B cell (primary cell): ENCODE data around the gene HACD4. TPM values are rescaled to one million over a fixed set of nuclear protein-coding genes. Genes with fewer than 3 reads are reported as not detected.

Experiments used
- ATAC-seq: fragments of 200-7000 bp; cut with Tn5 transposase; one replicate; pipeline ENCODE4 v1.10.0; 2021; ENCODE audit warnings: low read depth, mild to moderate bottlenecking, moderate number of reproducible peaks, moderate library complexity
- CTCF ChIA-PET: fragments of 350-600 bp; sonication (Branson Sonifier 250); formaldehyde crosslinking; loops from one replicate; lab custom pipeline; 2021; ENCODE audit warnings: antibody characterized with exemption, inconsistent platforms; lab: Charles Lee
- POLR2A ChIA-PET: fragments of 350-600 bp; sonication (Branson Sonifier 250); formaldehyde crosslinking; loops from one replicate; lab custom pipeline; 2021; ENCODE audit warnings: antibody characterized with exemption; lab: Charles Lee
- DNase-seq: peaks from one replicate; pipeline ENCODE4 v3.0.0; 2013
- H2AFZ ChIP-seq: 2 replicates; pipeline ENCODE4 v1.6.1; 2012; ENCODE audit warnings: mild to moderate bottlenecking, low read depth, low read length; ENCODE audit not compliant: insufficient read depth, poor library complexity, severe bottlenecking
- H3K27ac ChIP-seq, 2 donors: 1 replicate in 1 of 2; 2 replicates in 1 of 2; pipeline ENCODE4 v1.5.1; 2012 to 2013; ENCODE audit warnings: low read length in 2 of 2, mild to moderate bottlenecking in 2 of 2, moderate library complexity in 1 of 2
- H3K27me3 ChIP-seq, 4 experiments: fragments of 200-600 bp in 1 of 4; sonication (generic) in 1 of 4; replicated peaks in 1 of 4; 1 replicate in 2 of 4; 2 replicates in 2 of 4; pipeline versions ENCODE4 v1.6.1 to v1.7.0; 2013 to 2016; ENCODE audit warnings: low read length in 3 of 4, mild to moderate bottlenecking in 2 of 4, mixed read lengths in 1 of 4, moderate library complexity in 1 of 4; ENCODE audit not compliant: insufficient read depth in 4 of 4, control insufficient read depth in 3 of 4; ENCODE audit errors: control extremely low read depth in 1 of 4
- H3K36me3 ChIP-seq, 2 experiments: replicated peaks in 1 of 2; 1 replicate in 1 of 2; 2 replicates in 1 of 2; pipeline versions ENCODE4 v1.6.1 to v1.7.1; 2013; ENCODE audit warnings: low read length in 1 of 2; ENCODE audit not compliant: insufficient read depth in 2 of 2, control insufficient read depth in 1 of 2; ENCODE audit errors: control extremely low read depth in 1 of 2, extremely low read depth in 1 of 2
- H3K4me1 ChIP-seq, 2 donors: fragments of 200-600 bp in 1 of 2; sonication (generic) in 1 of 2; 1 replicate in 1 of 2; 2 replicates in 1 of 2; pipeline versions ENCODE4 v1.5.1 to v1.6.1; 2013 to 2017; ENCODE audit warnings: low read length in 2 of 2; ENCODE audit not compliant: control insufficient read depth in 2 of 2, insufficient read depth in 2 of 2
- H3K4me2 ChIP-seq: replicated peaks from 2 replicates; pipeline ENCODE3; 2012; ENCODE audit warnings: mild to moderate bottlenecking, low read depth, low read length; ENCODE audit not compliant: poor library complexity, severe bottlenecking
- H3K4me3 ChIP-seq, 5 experiments: fragments of 200-600 bp in 1 of 5; sonication (generic) in 1 of 5; 1 replicate in 3 of 5; 2 replicates in 2 of 5; pipeline versions ENCODE4 v1.5.1 to v1.7.0; 2011 to 2016; ENCODE audit warnings: low read length in 4 of 5, mild to moderate bottlenecking in 4 of 5, low read depth in 2 of 5, control low read depth in 1 of 5, moderate library complexity in 1 of 5; ENCODE audit not compliant: insufficient read depth in 1 of 5; ENCODE audit errors: control extremely low read depth in 1 of 5, extremely low read depth in 1 of 5
- H3K79me2 ChIP-seq: fragments of 200-600 bp; sonication (generic); one replicate; pipeline ENCODE4 v1.6.0; 2016; ENCODE audit warnings: low read length; ENCODE audit not compliant: control insufficient read depth, insufficient read depth
- H3K9ac ChIP-seq: fragments of 200-600 bp; sonication (generic); 2 replicates; pipeline ENCODE4 v1.6.1; 2017; ENCODE audit warnings: mild to moderate bottlenecking, low read length, moderate library complexity
- H3K9me3 ChIP-seq, 3 donors: one replicate each; pipeline versions ENCODE4 v1.6.1 to v1.7.1; 2013; ENCODE audit warnings: low read length in 2 of 3; ENCODE audit not compliant: control insufficient read depth in 2 of 3, insufficient read depth in 1 of 3; ENCODE audit errors: control extremely low read depth in 1 of 3
- H4K20me1 ChIP-seq: 2 replicates; pipeline ENCODE4 v1.6.0; 2012; ENCODE audit warnings: mild to moderate bottlenecking, low read length; ENCODE audit not compliant: insufficient read depth, control insufficient read depth, poor library complexity, severe bottlenecking
- H3K27ac Mint-ChIP-seq: one replicate; pipeline ENCODE4 v1.8.0; 2021; ENCODE audit warnings: mixed read lengths
- H3K27me3 Mint-ChIP-seq: one replicate; pipeline ENCODE4 v1.8.0; 2021; ENCODE audit warnings: mixed read lengths
- H3K4me1 Mint-ChIP-seq: one replicate; pipeline ENCODE4 v1.8.0; 2021; ENCODE audit warnings: mixed read lengths
- H3K4me3 Mint-ChIP-seq: one replicate; pipeline ENCODE4 v1.8.0; 2021; ENCODE audit warnings: mixed read lengths
- H3K9me3 Mint-ChIP-seq: one replicate; pipeline ENCODE4 v1.8.0; 2022; ENCODE audit warnings: mixed read lengths; ENCODE audit not compliant: insufficient read depth
- EZH2 ChIP-seq: IDR thresholded peaks from 2 replicates; pipeline ENCODE4 v1.6.1; 2012; ENCODE audit warnings: borderline replicate concordance, low read depth, mild to moderate bottlenecking, moderate library complexity, low read length; ENCODE audit not compliant: insufficient read depth, poor library complexity, severe bottlenecking
- WGBS: methylation state at CpG from one replicate; pipeline ENCODE4 v1.1.5; 2013; ENCODE audit warnings: missing lambda C conversion rate; ENCODE audit not compliant: insufficient coverage; 5-methylcytosine and 5-hydroxymethylcytosine counted together
- intact Hi-C: fragments of 100-400 bp; cut with micrococcal nuclease; formaldehyde crosslinking; loops from one replicate; pipeline ENCODE4 v1.10.0; 2022
- polyA plus RNA-seq: library from polyadenylated mRNA; depleted of rRNA; stranded (reverse); fragments of >200 nt; gene quantifications from 2 replicates; pipeline ENCODE4 v1.2.3, GENCODE V29; 2012
- total RNA-seq, 2 donors: library from RNA; stranded (reverse); fragments of 120-200 nt in 1 of 2; gene quantifications; 1 replicate in 1 of 2; 2 replicates in 1 of 2; pipeline versions ENCODE4 v1.2.3 to v1.2.4, GENCODE V29; 2013 to 2022
- TF ChIP-seq, protein P1 (sequence below): fragments of 200-600 bp; IDR thresholded peaks from one replicate; pipeline ENCODE4 v1.8.0; 2022; ENCODE audit warnings: antibody characterized with exemption, mild to moderate bottlenecking

The HACD4 gene
- total and polyA plus RNA-seq, 2 donors (not counting 1 experiment from before 2014, with no cell fraction given), result 3.9 to 4.5 TPM

DNA sequence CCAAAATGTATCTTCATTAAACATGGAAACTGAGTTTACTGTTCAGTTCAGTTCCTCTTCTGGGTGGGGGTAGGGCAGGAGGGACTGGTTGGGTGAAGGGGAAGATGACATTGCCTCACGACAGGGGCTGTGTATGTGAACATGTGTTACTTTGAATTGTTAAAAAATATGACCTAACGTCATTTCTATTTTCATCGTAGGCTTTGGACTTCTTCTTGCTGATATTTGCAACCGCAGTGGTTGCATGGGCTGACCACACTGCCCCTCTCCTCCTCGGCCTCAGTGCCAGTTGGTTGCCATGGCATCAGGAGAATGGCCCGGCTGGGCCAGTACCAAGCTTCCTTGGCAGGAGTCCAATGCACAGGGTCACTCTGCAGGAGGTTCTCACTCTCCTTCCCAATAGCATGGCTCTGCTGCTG, 41.5 kb downstream of the HACD4 start:
- no peak overlapping the region for H2AFZ ChIP-seq

DNA sequence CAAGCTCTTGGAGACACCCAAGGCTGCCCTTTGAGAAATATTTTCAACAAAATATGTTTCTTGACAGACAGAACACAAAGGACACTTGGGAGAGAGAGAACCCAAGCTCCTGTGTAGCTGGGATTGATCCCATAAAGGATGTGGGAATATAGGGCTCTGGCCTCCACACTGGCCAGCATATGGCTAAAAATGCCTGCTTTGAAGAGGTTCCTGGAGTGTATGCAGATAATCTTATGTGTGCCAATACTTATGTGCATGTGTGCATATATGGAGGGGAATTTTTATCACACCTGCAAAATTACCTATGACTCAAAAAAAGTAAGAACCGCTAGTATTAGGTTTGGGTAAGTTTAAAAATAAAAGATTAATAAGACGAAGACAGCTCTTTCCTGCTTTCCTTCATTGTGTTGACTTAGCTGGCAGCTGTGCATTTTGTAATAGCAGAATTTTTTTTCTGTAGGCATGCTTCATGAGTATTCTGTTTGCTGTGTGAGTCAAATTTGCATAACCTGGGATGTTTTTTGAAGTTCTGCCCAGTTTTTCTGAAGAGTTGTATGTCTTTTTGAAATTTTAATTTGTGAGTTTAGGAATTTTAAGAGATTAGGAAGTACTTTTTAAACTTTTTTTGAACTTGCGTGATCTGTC, 42.6 kb downstream of the HACD4 start:
- Histone ChIP-seq H3K9me3 (no peaks in the 10 kb centered on the region), H3K4me2 (no peak overlapping the region), H2AFZ (no peak overlapping the region), H3K27ac (no peak overlapping the region), H3K4me3 (no peak overlapping the region), H3K4me1 (no peaks in the 10 kb centered on the region), H3K9ac (no peak overlapping the region), H3K79me2 (no peaks in the 10 kb centered on the region), H4K20me1 (no peaks in the 10 kb centered on the region), H3K27me3 (no peaks in the 10 kb centered on the region), H3K36me3 (no peaks in the 10 kb centered on the region)
- ChIA-PET POLR2A (no interaction called here), CTCF (interaction anchor here (0.7 kb wide), 1 partner anchor 164 kb away, joined by 3 read pairs; no protein-coding TSS in a partner anchor)
- Mint-ChIP-seq H3K9me3 (no peaks in the 10 kb centered on the region), H3K27me3 (no peaks in the 10 kb centered on the region), H3K4me3 (no peak overlapping the region), H3K27ac (no peak overlapping the region), H3K4me1 (no peaks in the 10 kb centered on the region)
- 17% methylated on average over 1 of the region's 3 CpGs for WGBS
- ATAC-seq (no peak), DNase-seq (no peak)
- intact Hi-C loops, result no loop called here
- TF ChIP-seq EZH2, result no peak
- TF ChIP-seq, protein P1, sequence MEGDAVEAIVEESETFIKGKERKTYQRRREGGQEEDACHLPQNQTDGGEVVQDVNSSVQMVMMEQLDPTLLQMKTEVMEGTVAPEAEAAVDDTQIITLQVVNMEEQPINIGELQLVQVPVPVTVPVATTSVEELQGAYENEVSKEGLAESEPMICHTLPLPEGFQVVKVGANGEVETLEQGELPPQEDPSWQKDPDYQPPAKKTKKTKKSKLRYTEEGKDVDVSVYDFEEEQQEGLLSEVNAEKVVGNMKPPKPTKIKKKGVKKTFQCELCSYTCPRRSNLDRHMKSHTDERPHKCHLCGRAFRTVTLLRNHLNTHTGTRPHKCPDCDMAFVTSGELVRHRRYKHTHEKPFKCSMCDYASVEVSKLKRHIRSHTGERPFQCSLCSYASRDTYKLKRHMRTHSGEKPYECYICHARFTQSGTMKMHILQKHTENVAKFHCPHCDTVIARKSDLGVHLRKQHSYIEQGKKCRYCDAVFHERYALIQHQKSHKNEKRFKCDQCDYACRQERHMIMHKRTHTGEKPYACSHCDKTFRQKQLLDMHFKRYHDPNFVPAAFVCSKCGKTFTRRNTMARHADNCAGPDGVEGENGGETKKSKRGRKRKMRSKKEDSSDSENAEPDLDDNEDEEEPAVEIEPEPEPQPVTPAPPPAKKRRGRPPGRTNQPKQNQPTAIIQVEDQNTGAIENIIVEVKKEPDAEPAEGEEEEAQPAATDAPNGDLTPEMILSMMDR, result no peak

More for the DNA sequence above, 41.5 kb downstream of the HACD4 start:
- ChIA-PET POLR2A (no interaction called here), CTCF (no interaction called here)
- Mint-ChIP-seq H3K27me3 (no peaks in the 10 kb centered on the region), H3K4me3 (no peak overlapping the region), H3K27ac (no peak overlapping the region), H3K9me3 (no peaks in the 10 kb centered on the region), H3K4me1 (peaks cover 2% of the 10 kb centered on the region)
- Histone ChIP-seq H3K79me2 (no peaks in the 10 kb centered on the region), H3K27ac (no peak overlapping the region), H3K4me1 (peaks cover 0 to 7% of the 10 kb centered on the region in 2 donors), H3K27me3 (no peaks in the 10 kb centered on the region), H3K9ac (no peak overlapping the region), H4K20me1 (no peaks in the 10 kb centered on the region), H3K36me3 (no peaks in the 10 kb centered on the region), H3K4me3 (no peak overlapping the region), H3K9me3 (no peaks in the 10 kb centered on the region), H3K4me2 (no peak overlapping the region)
- no peak for ATAC-seq
- WGBS, result 83% methylated on average over 6 of the region's 6 CpGs
- no peak for DNase-seq
- no peak for TF ChIP-seq EZH2
- TF ChIP-seq, protein P1, result no peak
- intact Hi-C loops, result no loop called here
